ENCODE results near the gene SPATS2L. TPM values are rescaled to one million over a fixed set of nuclear protein-coding genes. Genes with fewer than 3 reads are reported as not detected.
A peak's percentile ranks its signal among the peaks of the same experiment; 100 is the strongest.

The SPATS2L gene
- total RNA-seq, 1 experiment from 2014 or later = 47.3 TPM

DNA sequence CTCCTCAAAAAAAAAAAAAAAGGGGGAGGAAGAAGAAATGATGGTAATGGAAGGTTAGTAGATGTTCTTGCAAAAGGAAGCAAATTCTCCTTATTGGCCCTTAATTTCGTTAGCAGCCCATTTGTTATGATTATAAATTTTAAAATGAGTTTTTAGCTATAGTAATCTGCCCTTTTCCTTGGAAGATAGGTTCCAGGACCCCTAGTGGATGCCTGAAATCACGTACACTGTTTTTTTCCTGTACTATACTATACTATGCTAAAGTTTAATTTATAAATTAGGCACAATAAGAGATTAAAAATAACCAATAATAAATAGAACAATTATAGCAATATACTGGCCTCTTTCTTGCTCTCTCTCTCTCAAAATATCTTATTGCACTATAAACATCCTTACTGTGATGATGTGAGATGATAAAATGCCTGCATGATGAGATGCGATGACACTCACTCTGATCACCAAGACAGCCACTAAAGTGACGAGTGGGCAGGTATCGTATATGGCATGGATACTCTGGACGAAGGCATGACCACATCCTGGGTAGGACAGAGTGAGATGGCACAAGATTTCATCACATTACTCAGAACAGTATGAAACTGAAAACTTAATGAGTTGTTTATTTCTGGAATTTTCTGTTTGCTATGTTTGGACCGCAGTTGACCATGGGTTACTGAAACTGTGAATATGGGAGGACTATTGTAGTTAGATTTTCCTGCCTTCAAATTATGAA is 116.2 kb downstream of the SPATS2L start:
- Mint-ChIP-seq H3K9me3 (no peaks in the 10 kb centered on the region), H3K4me3 (no peak overlapping the region), H3K36me3 (ENCODE audit: insufficient read depth in 1 of 3, low read depth in 3 of 3) (peaks cover 10 to 34% (median 16%) of the 10 kb centered on the region in 3 experiments; a peak in 6 of 7 replicates), H3K27me3 (ENCODE audit: low read depth) (no peaks in the 10 kb centered on the region), H3K27ac (no peak overlapping the region), H3K4me1 (peaks cover 15 to 23% of the 10 kb centered on the region in 2 experiments)
- H3K79me1 ChIP-seq (ENCODE audit: insufficient read depth, low read depth, low read length, poor library complexity, severe bottlenecking) = no peaks in the 10 kb centered on the region
- no peak overlapping the region for H4K5ac ChIP-seq (ENCODE audit: insufficient read length, low read depth, low read length)
- no peaks in the 10 kb centered on the region for H4K20me1 ChIP-seq (ENCODE audit: control insufficient read depth, insufficient read depth, insufficient read length)
- no peak overlapping the region for H3K27ac ChIP-seq (ENCODE audit: insufficient read length, low read depth, low read length)
- no peak for DNase-seq
- H2AFZ ChIP-seq (ENCODE audit: low read length) = no peak overlapping the region
- H3K27me3 ChIP-seq (ENCODE audit: insufficient read depth, low read length) = no peaks in the 10 kb centered on the region
- no peak overlapping the region for H4K8ac ChIP-seq (replicated peaks; ENCODE audit: insufficient read length, low read depth, low read length)
- no CpG with 5 or more reads among the region's 7 CpGs for WGBS (ENCODE audit: extremely low coverage, insufficient read length, low lambda C conversion rate)
- no peak overlapping the region for H3K56ac ChIP-seq (ENCODE audit: insufficient read length, low read depth, low read length)
- no peaks in the 10 kb centered on the region for H3K23me2 ChIP-seq (ENCODE audit: insufficient read length, low read depth, low read length, poor library complexity, severe bottlenecking)
- no peak overlapping the region for H3K18ac ChIP-seq (ENCODE audit: insufficient read length, low read depth, low read length)
- no peak overlapping the region for H2BK20ac ChIP-seq (ENCODE audit: low read depth, low read length, poor library complexity, severe bottlenecking)
- no peaks in the 10 kb centered on the region; the same call in 1 of the 2 replicates for H3K79me2 ChIP-seq (ENCODE audit: insufficient read depth, low read length)
- TF ChIP-seq, protein P1, sequence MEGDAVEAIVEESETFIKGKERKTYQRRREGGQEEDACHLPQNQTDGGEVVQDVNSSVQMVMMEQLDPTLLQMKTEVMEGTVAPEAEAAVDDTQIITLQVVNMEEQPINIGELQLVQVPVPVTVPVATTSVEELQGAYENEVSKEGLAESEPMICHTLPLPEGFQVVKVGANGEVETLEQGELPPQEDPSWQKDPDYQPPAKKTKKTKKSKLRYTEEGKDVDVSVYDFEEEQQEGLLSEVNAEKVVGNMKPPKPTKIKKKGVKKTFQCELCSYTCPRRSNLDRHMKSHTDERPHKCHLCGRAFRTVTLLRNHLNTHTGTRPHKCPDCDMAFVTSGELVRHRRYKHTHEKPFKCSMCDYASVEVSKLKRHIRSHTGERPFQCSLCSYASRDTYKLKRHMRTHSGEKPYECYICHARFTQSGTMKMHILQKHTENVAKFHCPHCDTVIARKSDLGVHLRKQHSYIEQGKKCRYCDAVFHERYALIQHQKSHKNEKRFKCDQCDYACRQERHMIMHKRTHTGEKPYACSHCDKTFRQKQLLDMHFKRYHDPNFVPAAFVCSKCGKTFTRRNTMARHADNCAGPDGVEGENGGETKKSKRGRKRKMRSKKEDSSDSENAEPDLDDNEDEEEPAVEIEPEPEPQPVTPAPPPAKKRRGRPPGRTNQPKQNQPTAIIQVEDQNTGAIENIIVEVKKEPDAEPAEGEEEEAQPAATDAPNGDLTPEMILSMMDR (conservative IDR thresholded peaks at IDR 0.05) = peak; percentile 31; the same call in 2 of the 3 replicates
- H2BK5ac ChIP-seq (ENCODE audit: insufficient read length, low read length) = no peak overlapping the region
- no peak overlapping the region for H3T11ph ChIP-seq (ENCODE audit: low read length)
- H3K4ac ChIP-seq (ENCODE audit: low read depth, low read length) = no peak overlapping the region
- H4K91ac ChIP-seq (ENCODE audit: insufficient read length, low read depth, low read length) = no peak overlapping the region
- H3K9ac ChIP-seq (ENCODE audit: extremely low read depth, insufficient read length, low read length) = no peak overlapping the region
- H3K14ac ChIP-seq (ENCODE audit: insufficient read depth, low read length) = no peak overlapping the region
- no peak overlapping the region for H3K4me2 ChIP-seq (ENCODE audit: insufficient read depth, insufficient read length, low read length)
- peaks cover 4% of the 10 kb centered on the region; the same call in 1 of the 2 replicates for H3K4me1 ChIP-seq (ENCODE audit: insufficient read depth, low read length)
- no peak overlapping the region for H2BK12ac ChIP-seq (ENCODE audit: insufficient read length, low read depth, low read length)
- no peaks in the 10 kb centered on the region for H3K9me3 ChIP-seq (ENCODE audit: control insufficient read depth, low read depth, low read length)
- no peak overlapping the region for H2BK120ac ChIP-seq (ENCODE audit: low read depth, low read length, poor library complexity, severe bottlenecking)
- H2AK5ac ChIP-seq (ENCODE audit: insufficient read length, low read length) = no peak overlapping the region
- no peak overlapping the region for H2BK15ac ChIP-seq (ENCODE audit: low read depth, low read length)
- H3K23ac ChIP-seq (ENCODE audit: insufficient read length, low read depth, low read length) = no peak overlapping the region
